GM21619 (cell line): ENCODE data around the gene AFAP1L2.
"Not testable (repeated sequence)": the region's sequence is repeated elsewhere in the genome, so short reads cannot be mapped to it uniquely, and the experiment has no call there.

Source experiments
- ATAC-seq: cut with Tn5 transposase; IDR thresholded peaks from one replicate; pipeline ENCODE4 v1.9.1; 2021; ENCODE audit not compliant: unreplicated experiment

The AFAP1L2 gene

DNA sequence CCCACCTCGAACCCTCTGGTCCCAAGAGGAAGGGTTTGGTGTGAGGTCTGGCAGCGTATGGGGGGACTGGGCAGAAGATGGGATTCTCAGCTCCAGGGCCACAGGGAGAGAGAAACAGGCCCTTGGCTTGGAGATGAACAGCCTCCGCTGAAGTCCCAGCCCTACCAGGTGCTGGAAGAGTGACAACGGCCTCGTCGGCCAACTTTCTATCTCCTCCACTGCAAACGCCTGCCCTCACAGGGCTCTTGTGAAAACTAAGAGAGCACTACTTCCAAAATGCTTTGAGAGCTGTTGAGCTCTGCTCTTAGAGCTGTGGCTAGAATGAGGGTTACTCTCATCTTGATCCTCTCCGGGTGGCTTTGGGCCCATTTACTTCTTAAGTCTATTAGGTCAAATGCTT, 63.5 kb downstream of the AFAP1L2 start:
- no peak for ATAC-seq

DNA sequence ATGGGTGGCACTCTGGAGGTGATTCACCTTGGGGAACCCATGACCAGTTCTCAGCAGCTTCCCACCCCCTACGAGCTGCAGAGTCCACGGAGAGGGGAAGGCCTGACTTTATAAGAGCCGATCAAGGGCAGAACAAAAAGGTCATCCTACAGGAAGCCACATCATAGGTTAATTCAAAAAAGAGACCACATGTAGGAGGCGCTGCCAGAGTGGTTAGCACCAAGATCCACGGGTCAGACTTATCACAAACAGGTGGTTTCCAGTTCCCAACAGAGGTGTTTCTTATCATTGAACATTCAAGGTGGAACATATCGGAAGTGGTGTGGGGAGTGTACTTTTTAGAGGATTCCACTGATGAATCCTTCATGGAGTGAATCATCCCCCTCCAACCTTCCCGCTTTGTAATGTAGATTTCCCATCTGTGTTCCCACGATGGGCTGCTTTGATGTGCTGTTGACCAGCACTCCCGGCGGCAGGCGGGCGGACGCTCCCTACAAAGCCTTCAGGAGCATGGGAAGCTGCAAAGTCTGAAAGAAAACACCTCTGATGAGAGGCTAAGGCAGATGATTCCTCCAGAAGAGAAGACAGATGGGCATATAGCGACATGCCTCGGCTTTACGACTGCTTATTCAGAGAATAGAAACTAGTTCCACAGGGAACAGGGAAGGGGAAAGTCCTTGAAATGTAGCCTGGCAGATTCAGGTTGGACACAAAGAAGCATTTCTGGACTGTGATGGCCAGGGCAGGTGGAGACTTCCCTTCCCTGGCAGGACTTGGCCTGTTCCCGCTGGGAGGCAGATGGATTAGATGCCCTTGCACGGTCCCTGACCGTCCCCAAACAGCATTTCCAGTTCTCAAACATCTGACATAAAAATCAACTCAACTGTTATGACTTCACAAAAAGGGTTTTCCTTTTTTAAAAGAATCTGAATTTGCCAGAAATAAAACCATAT, 66.5 kb downstream of the AFAP1L2 start:
- ATAC-seq, result no peak

DNA sequence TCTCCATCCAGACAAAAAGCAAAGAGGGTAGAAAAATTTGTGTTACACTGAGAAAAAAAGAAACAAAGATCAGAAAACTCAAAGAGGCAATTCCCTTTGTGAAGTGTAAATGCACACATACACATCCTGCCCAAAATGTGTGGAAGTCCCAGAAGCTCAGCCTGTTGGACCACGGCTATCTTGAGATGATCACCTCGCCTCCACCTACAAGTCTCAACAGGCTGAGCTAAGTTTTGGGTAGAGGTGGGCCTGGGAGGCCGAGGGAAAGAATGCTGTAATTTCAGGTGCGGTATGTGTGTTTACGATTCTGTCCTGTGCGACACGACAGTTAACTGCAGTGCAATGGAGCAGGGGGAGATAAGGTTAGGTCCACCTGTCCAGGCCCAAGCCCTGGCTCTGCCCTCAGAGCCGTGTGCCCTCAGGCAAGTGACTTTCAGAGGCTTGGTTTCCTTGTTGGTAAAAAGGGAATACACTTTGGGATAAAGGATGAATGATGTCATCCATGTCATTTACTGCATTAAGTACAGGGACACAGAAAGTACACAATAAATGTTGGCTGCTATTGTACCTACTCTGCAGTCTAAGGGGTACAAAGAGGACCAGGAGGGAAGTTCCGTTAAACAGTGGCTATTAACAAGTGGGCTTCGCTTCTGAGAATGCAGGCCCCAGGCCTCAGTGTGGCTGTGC, 67.3 kb downstream of the AFAP1L2 start:
- no peak for ATAC-seq

DNA sequence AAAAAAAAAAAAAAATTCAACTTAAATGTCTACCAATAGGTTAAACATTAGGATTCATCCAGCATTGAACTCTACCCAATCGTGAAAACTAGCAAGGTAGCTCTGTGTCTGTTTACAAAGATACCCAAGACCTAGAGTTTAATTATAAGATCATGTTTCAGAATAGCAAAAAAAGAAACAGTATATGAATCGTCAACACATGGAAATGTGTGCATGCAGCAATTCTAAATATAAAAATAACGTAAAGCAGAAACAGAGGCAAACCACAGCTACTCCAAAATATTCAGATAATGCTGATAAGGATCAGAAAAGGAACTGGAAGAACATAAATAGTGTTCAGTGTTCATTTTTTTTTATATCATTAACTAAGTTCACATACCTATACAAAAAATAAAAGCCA, 68.7 kb downstream of the AFAP1L2 start:
- ATAC-seq, result no peak

DNA sequence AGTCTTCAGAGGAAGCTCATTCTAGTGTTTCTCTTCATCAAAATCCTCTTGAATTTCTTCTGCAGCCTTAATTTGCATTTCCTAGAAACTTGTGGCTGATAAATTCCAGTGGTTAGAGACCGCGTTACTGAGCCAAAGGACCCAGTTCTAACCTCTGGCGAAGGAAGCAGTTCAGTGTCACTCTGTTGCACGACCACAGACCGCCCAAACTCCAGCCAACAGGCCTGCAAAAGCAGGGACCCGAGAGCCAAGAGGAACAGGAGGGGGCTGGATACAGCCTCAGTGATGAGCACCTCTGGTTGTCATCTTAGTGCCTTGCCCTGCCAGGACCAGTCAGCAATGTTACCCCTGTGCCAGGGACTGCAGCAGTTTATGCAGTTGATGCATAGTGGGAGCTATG, 70.0 kb downstream of the AFAP1L2 start:
- no peak for ATAC-seq

DNA sequence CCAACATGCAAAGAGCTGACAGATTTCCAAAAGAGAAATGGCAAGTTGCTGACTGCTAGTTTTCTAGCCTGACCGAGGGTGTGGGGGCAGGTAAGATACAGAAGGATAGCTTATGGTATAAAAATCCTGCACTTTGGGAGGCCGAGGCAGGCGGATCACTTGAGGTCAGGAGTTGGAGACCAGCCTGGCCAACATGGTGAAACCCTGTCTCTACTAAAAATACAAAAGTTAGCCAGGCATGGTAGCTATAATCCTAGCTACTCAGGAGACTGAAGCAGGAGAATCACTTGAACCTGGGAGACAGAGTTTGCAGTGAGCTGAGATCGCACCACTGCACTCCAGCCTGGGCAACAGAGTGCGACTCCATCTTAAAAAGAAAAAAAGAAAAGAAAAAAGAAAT, 70.9 kb downstream of the AFAP1L2 start:
- not testable (repeated sequence) for ATAC-seq

DNA sequence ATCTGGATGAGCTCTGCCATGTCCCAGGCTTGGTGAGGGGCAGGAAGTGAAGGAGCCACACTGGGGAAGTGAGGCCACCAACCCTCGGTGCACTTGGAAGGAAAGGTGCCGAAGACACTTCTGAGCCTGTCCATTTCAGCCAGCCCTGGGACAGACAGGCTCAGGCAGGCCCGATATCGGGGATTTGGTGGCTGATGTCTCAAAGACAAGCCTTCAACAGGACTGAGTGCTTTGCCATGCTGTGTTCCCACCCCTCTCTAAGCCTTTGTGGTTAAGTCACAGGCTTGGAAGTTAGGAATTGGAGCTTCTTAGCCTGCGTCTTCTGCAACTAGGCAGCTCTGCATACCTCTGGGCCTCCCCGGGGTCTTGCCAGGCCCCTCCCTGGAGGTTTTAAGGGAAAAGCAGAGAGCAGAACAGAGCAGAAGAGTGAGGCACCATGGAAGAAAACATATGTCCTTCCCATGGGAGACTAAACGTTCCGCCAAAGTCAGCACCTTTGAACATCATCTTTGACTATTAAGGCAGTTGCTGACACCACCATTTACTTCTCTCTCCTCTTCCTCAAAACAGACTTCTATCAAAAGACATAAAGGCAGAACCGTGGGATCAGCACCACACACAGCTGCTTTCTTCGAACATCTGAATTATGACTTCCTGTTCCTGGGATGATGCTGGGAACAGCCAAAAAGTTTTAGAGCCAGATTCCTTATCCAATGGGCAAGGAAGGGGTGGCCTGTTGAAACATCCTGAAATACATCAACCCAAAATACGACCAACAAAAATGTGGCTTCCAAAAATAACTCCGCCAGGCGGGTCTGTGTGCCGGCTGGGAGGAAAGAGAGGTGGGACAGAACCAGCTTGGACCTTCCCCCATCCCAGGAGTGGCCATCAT, 71.8 kb downstream of the AFAP1L2 start:
- no peak for ATAC-seq

DNA sequence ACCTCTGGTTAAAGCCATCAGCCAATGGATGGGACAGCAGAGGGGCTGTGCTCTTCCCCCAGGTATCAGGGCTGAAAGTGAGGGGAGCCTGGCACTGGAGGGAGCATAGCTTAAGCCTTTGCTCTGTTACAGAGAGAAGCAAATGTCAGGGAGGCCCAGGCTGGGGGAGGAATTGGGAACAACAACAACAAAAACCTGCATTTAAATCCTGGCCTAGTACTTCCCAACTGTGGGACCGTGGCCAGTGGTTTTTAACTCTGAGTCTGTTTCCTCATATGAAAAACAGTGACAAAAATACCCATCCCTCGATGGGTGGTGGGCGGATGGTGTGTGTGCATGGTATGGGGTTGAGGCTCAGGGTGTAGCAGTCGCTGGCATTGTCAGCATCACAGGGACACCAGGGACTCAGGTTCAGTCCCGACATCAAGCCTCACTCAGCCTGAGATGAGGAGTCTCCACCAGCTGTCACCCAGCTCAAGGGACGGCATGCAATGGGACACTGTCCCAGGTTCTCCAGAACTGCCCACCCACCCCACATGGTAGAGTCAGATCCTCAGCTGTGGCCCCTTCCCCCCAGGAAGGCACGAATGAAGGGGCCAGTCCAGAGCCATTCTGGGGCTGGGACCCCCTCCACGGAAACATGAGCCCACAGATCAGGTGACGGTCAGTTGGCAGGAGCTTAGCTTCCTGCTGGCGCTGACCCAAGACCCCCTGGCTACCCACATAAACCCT, 74.5 kb downstream of the AFAP1L2 start:
- ATAC-seq, result no peak

DNA sequence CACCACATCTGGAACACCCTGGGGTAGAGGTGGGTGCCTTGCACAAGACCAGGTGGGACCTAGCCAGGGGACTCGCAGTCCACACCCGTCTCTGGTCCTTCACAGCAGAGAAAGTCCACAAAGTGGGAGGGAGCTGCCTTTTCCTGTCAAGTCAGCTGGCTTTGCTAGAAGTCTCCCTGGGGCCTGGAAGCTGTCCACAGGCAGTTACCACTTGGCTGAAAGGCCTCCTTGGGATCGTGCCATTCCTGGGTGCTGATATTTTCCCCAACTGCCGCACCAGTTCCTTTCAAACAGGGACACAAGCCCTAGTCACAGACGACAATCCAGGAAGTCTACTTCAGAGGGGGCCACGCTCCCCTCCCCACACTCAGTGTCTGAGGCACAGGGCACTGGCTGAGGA, 75.4 kb downstream of the AFAP1L2 start:
- no peak for ATAC-seq

DNA sequence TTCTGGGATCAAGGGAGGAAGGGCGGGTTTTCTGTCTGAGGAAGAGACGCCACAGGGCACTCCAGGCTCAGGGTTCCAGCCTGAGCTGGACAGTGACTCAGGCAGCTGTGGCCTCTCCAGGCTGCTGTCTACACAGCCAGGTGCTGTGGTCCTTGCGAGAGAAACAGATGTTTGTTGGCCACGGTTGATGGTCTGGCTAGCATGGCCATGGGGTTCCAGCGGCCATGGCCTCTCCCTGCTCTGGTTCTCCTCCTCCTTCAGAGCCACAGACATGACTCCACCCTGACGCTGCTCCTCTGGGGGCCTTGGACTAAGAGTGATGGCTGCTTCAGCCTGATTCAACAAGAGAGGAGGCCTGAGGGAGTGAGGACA, 75.9 kb downstream of the AFAP1L2 start:
- no peak for ATAC-seq

DNA sequence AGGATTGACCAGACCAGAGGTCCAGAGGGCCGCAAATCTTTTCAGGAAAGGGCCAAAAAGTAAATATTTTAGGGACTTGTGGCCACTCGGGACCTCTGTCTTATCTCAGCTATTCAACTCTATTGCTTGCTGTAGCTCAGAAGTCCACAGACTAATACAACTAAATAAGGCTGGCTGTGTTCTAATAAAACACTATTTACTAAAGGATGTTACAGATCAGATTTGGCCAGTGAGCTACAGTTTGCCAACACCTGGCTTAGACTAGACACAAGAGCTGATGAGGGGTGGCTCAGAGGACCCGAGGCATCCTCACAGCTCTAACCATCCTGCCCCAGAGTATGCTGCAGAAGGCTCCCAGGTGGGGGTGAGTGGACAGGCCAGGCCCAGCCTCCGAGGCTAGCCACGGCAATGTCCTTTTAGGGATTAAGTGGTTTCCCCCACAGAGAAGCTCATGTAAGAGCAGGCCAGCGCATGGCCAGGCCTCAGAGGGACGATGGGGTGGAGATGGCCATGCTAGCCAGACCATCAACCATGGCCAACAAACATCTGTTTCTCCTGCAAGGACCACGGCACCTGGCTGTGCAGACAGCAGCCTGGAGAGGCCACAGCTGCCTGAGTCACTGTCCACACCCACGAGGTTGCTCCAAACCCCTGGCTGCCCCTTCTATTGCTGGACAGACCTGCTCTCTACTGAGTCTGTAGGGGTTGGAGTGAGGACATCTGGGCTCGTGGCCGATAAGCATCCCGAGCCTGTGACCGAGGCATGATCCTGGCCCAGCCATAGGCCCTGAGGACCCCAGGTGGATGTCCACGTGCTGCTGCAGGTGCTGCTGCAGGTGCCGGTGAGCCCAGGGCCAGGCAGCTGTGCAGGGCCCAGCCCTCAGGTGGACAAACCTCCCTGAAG, 76.5 kb downstream of the AFAP1L2 start:
- ATAC-seq, result no peak

DNA sequence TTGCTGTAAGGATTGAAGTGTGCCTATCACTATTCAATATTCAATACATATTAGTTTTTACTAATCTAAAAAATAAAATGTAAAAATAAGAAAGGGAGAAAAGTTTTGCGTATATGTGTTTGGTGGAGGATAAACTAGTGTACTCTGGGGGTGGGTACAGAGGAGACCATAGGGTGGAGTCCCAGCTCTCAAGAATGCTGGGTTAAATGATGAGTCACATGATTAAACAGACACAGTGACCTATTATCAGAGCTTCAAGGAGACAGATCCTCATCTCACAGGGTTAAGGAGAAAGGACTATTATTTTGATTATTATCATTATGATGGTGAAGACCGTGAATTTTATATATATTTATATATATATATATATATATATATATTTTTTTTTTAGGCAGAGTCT, 77.5 kb downstream of the AFAP1L2 start:
- ATAC-seq, result no peak

DNA sequence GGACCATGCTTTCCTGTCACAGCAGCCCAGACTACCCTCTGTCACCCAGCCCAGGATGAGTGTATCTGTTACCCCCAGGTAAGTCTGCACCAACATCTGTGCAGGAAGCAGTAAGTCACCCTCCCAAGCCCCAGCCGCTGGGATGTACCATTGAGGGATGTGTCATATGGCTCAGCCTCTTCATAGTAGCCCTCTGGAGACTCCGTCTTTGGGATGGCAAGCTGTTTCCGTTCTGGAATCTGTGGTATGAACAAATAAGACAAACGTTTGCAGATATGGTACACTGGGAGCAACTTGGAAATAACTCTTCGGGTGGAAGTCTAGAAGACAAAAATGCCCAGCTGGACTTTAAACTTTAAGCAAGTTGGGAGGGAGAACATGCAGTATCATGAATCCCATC, 81.3 kb downstream of the AFAP1L2 start:
- ATAC-seq, result no peak

DNA sequence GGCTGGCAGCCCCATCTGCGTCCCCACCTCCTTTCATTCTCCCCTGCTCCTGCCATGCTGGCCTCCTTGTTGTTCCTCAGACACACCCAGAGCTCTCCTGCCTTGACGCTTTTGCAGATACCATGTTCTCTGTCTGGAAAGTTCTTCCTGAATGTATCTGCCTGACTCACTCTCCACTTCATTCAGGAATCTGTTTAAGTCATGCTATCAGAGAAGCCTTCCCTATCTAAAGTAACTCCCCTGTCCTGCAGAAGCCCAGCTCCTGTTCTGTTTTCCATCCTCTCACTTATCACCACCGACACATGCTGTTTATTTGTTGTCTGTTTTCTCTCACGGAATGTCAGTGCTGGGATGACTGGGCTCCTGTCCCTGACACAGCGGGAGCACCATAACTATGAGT, 82.0 kb downstream of the AFAP1L2 start:
- no peak for ATAC-seq

DNA sequence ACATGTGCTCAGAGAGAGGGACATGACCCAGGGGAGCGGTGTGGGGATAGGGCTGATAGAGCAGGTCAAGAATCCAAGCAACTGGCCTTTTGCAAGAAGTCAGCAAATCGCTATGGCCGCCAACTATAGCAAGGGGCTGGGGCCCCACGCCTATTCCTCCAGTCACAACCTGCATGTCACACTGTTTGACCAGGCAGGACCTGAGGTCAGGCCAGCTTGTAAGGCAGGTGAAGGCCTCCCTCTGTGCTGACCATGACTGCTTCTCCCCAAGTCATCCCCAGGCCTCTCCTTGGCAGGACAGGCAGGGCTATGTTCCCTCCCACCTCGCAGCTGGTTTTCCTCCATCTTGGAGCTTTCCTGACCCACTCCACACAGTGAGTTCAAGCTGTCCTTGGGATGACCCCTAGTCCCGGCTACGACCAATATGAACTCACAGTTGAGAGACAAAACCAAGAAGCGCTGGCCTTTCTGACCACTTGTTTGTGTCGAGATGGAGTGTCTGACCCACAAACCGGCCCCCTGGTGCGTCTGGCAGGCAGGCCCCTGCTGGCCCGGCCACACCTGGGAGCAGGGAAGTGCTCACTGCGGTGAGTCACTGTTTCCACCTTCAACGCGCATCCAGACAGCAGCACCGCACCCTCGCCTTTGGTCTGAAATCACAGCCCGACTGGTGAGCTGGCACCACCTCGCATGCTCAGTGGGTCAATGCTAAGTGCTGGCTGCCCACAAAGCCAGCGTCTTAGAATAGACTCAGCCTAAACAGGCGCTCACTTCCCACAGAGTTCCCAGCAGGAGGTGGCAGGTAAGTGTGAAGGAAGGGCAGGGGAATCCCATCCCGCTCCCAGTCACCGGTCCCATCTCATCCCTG, 83.8 kb downstream of the AFAP1L2 start:
- ATAC-seq, result no peak

DNA sequence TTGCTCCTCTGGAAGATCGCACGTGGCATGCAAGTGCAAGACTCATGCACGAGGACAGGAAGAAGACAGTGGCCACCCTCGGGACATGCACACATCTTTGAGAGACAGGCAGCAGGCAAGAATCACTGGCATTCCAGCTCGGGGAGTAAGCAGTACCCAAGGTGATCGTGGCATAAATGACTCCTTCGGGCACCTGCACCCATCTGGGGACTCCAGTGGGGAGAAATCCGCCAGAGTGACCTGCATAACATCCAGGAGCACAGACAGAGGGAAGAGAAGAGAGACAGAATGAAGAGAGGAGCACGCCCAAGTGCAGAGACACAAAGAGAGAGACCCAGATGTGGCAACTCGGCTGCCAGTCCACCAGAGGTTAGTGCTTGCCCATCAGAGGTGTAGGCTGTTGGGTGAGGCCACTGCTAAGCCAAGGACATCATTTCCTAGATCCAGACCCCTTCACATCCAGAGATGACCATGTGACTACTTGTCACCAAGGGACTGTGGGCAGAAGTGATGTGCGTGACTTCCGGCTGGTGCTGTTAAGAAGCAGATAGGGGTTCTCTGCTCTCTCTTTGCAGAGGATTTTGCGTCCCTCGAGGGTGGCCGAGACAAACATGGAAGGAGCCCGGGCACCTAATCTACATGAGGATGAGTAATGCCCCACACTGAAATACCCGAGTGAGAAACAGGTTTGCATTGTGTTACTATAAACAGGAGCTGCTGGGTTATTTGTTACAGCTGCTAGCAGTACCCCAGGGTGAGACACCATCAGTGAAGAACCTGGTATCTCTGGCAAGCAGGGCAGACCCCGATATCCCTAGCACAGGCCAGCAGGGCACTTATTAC, 84.7 kb downstream of the AFAP1L2 start:
- ATAC-seq, result no peak

DNA sequence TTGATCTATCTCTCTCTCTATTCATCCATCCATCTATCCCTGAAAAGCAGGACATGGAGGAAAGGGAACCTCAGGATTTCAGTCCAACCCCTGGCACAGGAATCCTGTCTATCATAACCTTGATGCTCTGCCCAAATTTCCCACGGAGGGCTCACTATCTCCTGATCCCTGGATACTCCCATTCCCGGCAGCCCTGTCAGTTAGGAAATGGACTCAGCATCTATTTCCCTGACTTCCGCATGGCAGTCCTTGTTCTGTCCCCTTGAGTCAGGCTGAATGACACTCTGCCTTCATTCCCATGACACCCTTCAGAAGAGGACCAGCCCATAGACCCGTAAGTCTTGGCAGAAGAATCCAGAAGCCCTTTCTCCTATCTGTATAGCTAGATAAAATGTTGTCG, 87.6 kb downstream of the AFAP1L2 start:
- ATAC-seq, result no peak
